ENCODE measurements around the gene RING1.
"Not testable (repeated sequence)": the region's sequence is repeated elsewhere in the genome, so short reads cannot be mapped to it uniquely, and the experiment has no call there.

RING1 gene

GRCh38 chr6:33207552-33208090 is 679 bp upstream of the RING1 start:
- no peak for DNase-seq

- no peak for DNase-seq
These were observed 1.6 kb downstream of the RING1 start for GRCh38 chr6:33209856-33210255.

GRCh38 chr6:33211136-33211535 is 2.8 kb downstream of the RING1 start:
- DNase-seq: no peak

- DNase-seq: no peak
These were observed 3.5 kb downstream of the RING1 start for GRCh38 chr6:33211666-33212422.

GRCh38 chr6:33212857-33213165 is 4.5 kb downstream of the RING1 start:
- no peak for DNase-seq

- no peak for DNase-seq
These were observed 5.1 kb downstream of the RING1 start for GRCh38 chr6:33213166-33213988.

- DNase-seq: no peak
These were observed 5.7 kb downstream of the RING1 start for GRCh38 chr6:33213989-33214335.

- DNase-seq: no peak
These were observed 7.2 kb downstream of the RING1 start for GRCh38 chr6:33215271-33216116.

GRCh38 chr6:33216117-33216649 is 7.9 kb downstream of the RING1 start:
- DNase-seq: no peak

GRCh38 chr6:33217246-33217645 is 8.9 kb downstream of the RING1 start:
- no peak for DNase-seq

- DNase-seq: no peak
These were observed 9.4 kb downstream of the RING1 start for GRCh38 chr6:33217681-33218080.

GRCh38 chr6:33226503-33227120 is 18.3 kb downstream of the RING1 start:
- DNase-seq: not testable (repeated sequence)

GRCh38 chr6:33235221-33235634 is 26.9 kb downstream of the RING1 start:
- DNase-seq: no peak

GRCh38 chr6:33236328-33236727 is 28.0 kb downstream of the RING1 start:
- DNase-seq: no peak

- no peak for DNase-seq
These were observed 28.6 kb downstream of the RING1 start for GRCh38 chr6:33236852-33237251.

- no peak for DNase-seq
These were observed 29.4 kb downstream of the RING1 start for GRCh38 chr6:33237741-33238140.

- DNase-seq: no peak
These were observed 33.7 kb downstream of the RING1 start for GRCh38 chr6:33241968-33242367.

GRCh38 chr6:33243476-33243875 is 35.2 kb downstream of the RING1 start:
- DNase-seq: no peak

- peak; percentile 82 to 83 for DNase-seq
These were observed 39.8 kb downstream of the RING1 start for GRCh38 chr6:33247977-33248642.

- DNase-seq: no peak
These were observed 40.3 kb downstream of the RING1 start for GRCh38 chr6:33248643-33248931.

GRCh38 chr6:33248932-33249731 is 40.8 kb downstream of the RING1 start:
- DNase-seq: peak; percentile 98 to 99

Data from NCI-H2081 (cell line).